Keratinocyte (primary cell): Measurements from ENCODE around the gene PDE1C. TPM values are rescaled to one million over a fixed set of nuclear protein-coding genes. Genes with fewer than 3 reads are reported as not detected.

ENCODE experiments used
- DNase-seq: peaks from one replicate; pipeline ENCODE4 v3.0.0-alpha.2; 2011; ENCODE audit warnings: low read depth, missing footprints, low spot score
- FAIRE-seq: peaks from 2 replicates; lab custom pipeline; 2011; peaks lifted over from hg19 to GRCh38; lab: Jason Lieb, UNC
- H2AFZ ChIP-seq: 2 replicates; pipeline ENCODE4 v1.6.0; 2012; ENCODE audit warnings: low read length, control low read depth, inconsistent platforms; ENCODE audit not compliant: control insufficient read depth
- H3K27ac ChIP-seq: 2 replicates; pipeline ENCODE4 v1.5.1; 2011; ENCODE audit warnings: low read length; ENCODE audit not compliant: control insufficient read depth, insufficient read depth
- H3K27me3 ChIP-seq: 3 replicates; pipeline ENCODE4 v1.6.0; 2011; ENCODE audit warnings: low read length; ENCODE audit not compliant: control insufficient read depth, insufficient read depth; ENCODE audit errors: extremely low read depth
- H3K36me3 ChIP-seq, 2 experiments: 2 replicates in 1 of 2; 3 replicates in 1 of 2; pipeline ENCODE4 v1.5.1; 2011; ENCODE audit warnings: low read length in 2 of 2, mild to moderate bottlenecking in 1 of 2; ENCODE audit not compliant: control insufficient read depth in 2 of 2, insufficient read depth in 2 of 2; ENCODE audit errors: extremely low read depth in 1 of 2
- H3K4me1 ChIP-seq: 3 replicates; pipeline ENCODE4 v1.5.1; 2011; ENCODE audit warnings: low read length; ENCODE audit not compliant: control insufficient read depth, insufficient read depth; ENCODE audit errors: extremely low read depth
- H3K4me2 ChIP-seq: 3 replicates; pipeline ENCODE4 v1.6.0; 2011; ENCODE audit warnings: low read depth, low read length; ENCODE audit not compliant: control insufficient read depth, insufficient read depth; ENCODE audit errors: extremely low read depth
- H3K4me3 ChIP-seq, 3 experiments: fragments of 200-600 bp in 1 of 3; sonication (generic) in 1 of 3; 2 replicates in 2 of 3; 3 replicates in 1 of 3; pipeline ENCODE4 v1.5.1; 2011 to 2016; ENCODE audit warnings: low read length in 3 of 3, mild to moderate bottlenecking in 3 of 3, control low read depth in 2 of 3, inconsistent platforms in 1 of 3, low read depth in 1 of 3, mixed read lengths in 1 of 3, mixed run types in 1 of 3, moderate library complexity in 1 of 3; ENCODE audit not compliant: control insufficient read depth in 2 of 3, insufficient read depth in 2 of 3; ENCODE audit errors: extremely low read depth in 1 of 3
- H3K79me2 ChIP-seq: 2 replicates; pipeline ENCODE4 v1.6.0; 2012; ENCODE audit warnings: low read length; ENCODE audit not compliant: control insufficient read depth, insufficient read depth
- H3K9ac ChIP-seq: 3 replicates; pipeline ENCODE4 v1.6.0; 2011; ENCODE audit warnings: low read length; ENCODE audit not compliant: control insufficient read depth, insufficient read depth; ENCODE audit errors: extremely low read depth
- H3K9me1 ChIP-seq: 3 replicates; pipeline ENCODE4 v1.6.0; 2011; ENCODE audit warnings: low read length; ENCODE audit not compliant: control insufficient read depth, insufficient read depth; ENCODE audit errors: extremely low read depth
- H3K9me3 ChIP-seq: 2 replicates; pipeline ENCODE4 v1.5.1; 2012; ENCODE audit warnings: low read depth, low read length; ENCODE audit not compliant: control insufficient read depth
- H4K20me1 ChIP-seq: 3 replicates; pipeline ENCODE4 v1.6.0; 2011; ENCODE audit warnings: low read length; ENCODE audit not compliant: control insufficient read depth, insufficient read depth; ENCODE audit errors: extremely low read depth
- EZH2 ChIP-seq: IDR thresholded peaks from one replicate; pipeline ENCODE4 v1.6.1; 2012; ENCODE audit warnings: inconsistent platforms, mild to moderate bottlenecking, low read length, moderate library complexity
- dilution Hi-C: fragments of 300-500 bp; cut with MboI; formaldehyde crosslinking; loops from one replicate; pipeline ENCODE4 v1.7.0; 2020; ENCODE audit warnings: low sequenced_read_pairs; ENCODE audit not compliant: extremely low pct_ligation_motif_present
- polyA plus RNA-seq, 5 experiments: library from polyadenylated mRNA; depleted of rRNA in 3 of 5; stranded (reverse) in 3 of 5; stranded (forward) in 1 of 5; unstranded in 1 of 5; fragments of >200 nt; gene quantifications; 1 replicate in 1 of 5; 2 replicates in 3 of 5; 3 replicates in 1 of 5; pipeline versions ENCODE4 v1.2.1 to v1.2.3, GENCODE V29; 2011 to 2012; ENCODE audit warnings: missing spikeins in 2 of 5, low read depth in 1 of 5, low replicate concordance in 1 of 5
- TF ChIP-seq, protein P1 (sequence below), 3 experiments: IDR thresholded peaks in 1 of 3; conservative IDR thresholded peaks in 1 of 3; optimal IDR thresholded peaks in 1 of 3; 2 replicates in 2 of 3; 3 replicates in 1 of 3; pipeline versions ENCODE3 to v1.5.1; 2011; ENCODE audit warnings: low read length in 3 of 3, mild to moderate bottlenecking in 3 of 3, moderate library complexity in 2 of 3, control low read depth in 1 of 3, inconsistent platforms in 1 of 3; ENCODE audit not compliant: insufficient read depth in 2 of 3; ENCODE audit errors: extremely low read depth in 1 of 3

Gene PDE1C
- polyA plus RNA-seq, 1 donor (not counting 4 experiments of a cell fraction or from before 2014, with no cell fraction given): 2.5 TPM

- FAIRE-seq: no peak
- H2AFZ ChIP-seq: no peak overlapping the region
- H3K79me2 ChIP-seq: no peaks in the 10 kb centered on the region
- H3K27ac ChIP-seq: no peak overlapping the region
- no peaks in the 10 kb centered on the region for H3K36me3 ChIP-seq
- peaks cover 14% of the 10 kb centered on the region for H3K4me1 ChIP-seq
- H3K9me1 ChIP-seq: no peaks in the 10 kb centered on the region
- DNase-seq: no peak
- H3K4me2 ChIP-seq: no peak overlapping the region
- dilution Hi-C loops: no loop called here
- H3K9ac ChIP-seq: no peak overlapping the region
- H4K20me1 ChIP-seq: no peaks in the 10 kb centered on the region
- TF ChIP-seq EZH2: no peak
- TF ChIP-seq, protein P1, sequence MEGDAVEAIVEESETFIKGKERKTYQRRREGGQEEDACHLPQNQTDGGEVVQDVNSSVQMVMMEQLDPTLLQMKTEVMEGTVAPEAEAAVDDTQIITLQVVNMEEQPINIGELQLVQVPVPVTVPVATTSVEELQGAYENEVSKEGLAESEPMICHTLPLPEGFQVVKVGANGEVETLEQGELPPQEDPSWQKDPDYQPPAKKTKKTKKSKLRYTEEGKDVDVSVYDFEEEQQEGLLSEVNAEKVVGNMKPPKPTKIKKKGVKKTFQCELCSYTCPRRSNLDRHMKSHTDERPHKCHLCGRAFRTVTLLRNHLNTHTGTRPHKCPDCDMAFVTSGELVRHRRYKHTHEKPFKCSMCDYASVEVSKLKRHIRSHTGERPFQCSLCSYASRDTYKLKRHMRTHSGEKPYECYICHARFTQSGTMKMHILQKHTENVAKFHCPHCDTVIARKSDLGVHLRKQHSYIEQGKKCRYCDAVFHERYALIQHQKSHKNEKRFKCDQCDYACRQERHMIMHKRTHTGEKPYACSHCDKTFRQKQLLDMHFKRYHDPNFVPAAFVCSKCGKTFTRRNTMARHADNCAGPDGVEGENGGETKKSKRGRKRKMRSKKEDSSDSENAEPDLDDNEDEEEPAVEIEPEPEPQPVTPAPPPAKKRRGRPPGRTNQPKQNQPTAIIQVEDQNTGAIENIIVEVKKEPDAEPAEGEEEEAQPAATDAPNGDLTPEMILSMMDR (optimal IDR thresholded peaks at IDR 0.05 in 1 of 3, IDR thresholded peaks at IDR 0.05 in 1 of 3, conservative IDR thresholded peaks at IDR 0.05 in 1 of 3; ENCODE audit: extremely low read depth in 1 of 3, insufficient read depth in 2 of 3, low read length in 3 of 3): no peak
- no peaks in the 10 kb centered on the region for H3K9me3 ChIP-seq
- H3K27me3 ChIP-seq: no peaks in the 10 kb centered on the region
- no peak overlapping the region for H3K4me3 ChIP-seq
These were observed 32.5 kb downstream of the PDE1C start for GRCh38 chr7:32037650-32038198.

GRCh38 chr7:32036557-32036956, 33.6 kb downstream of the PDE1C start:
- no peak overlapping the region for H3K27ac ChIP-seq

More at GRCh38 chr7:32036557-32036956, 33.6 kb downstream of the PDE1C start:
- Histone ChIP-seq H3K9me1 (no peaks in the 10 kb centered on the region), H3K9me3 (no peaks in the 10 kb centered on the region), H2AFZ (no peak overlapping the region), H4K20me1 (no peaks in the 10 kb centered on the region), H3K4me2 (no peak overlapping the region), H3K36me3 (no peaks in the 10 kb centered on the region), H3K4me1 (peaks cover 14% of the 10 kb centered on the region), H3K79me2 (no peaks in the 10 kb centered on the region), H3K4me3 (no peak overlapping the region), H3K27me3 (no peaks in the 10 kb centered on the region), H3K9ac (no peak overlapping the region)
- TF ChIP-seq, protein P1 (optimal IDR thresholded peaks at IDR 0.05 in 1 of 3, IDR thresholded peaks at IDR 0.05 in 1 of 3, conservative IDR thresholded peaks at IDR 0.05 in 1 of 3; ENCODE audit: extremely low read depth in 1 of 3, insufficient read depth in 2 of 3, low read length in 3 of 3): no peak
- TF ChIP-seq EZH2: no peak
- no peak for DNase-seq
- FAIRE-seq: no peak
- dilution Hi-C loops: no loop called here
